H9 (cell line): ENCODE measurements around the gene ABCA10. TPM values are rescaled to one million over a fixed set of nuclear protein-coding genes. Genes with fewer than 3 reads are reported as not detected.

Experiments used
- DNase-seq: peaks from one replicate; pipeline ENCODE4 v3.0.0-alpha.2; 2017
- H2AFZ ChIP-seq: one replicate; pipeline ENCODE4 v1.6.1; 2013; ENCODE audit warnings: mild to moderate bottlenecking, low read length, control low read depth, moderate library complexity
- H2AK5ac ChIP-seq: 2 replicates; pipeline ENCODE4 v1.6.1; 2013; ENCODE audit warnings: low read length, control low read depth, mixed read lengths; ENCODE audit not compliant: insufficient read length
- H2BK120ac ChIP-seq: one replicate; pipeline ENCODE4 v1.6.1; 2013; ENCODE audit warnings: low read depth, mild to moderate bottlenecking, low read length, control low read depth, inconsistent platforms; ENCODE audit not compliant: poor library complexity, severe bottlenecking
- H2BK12ac ChIP-seq: 2 replicates; pipeline ENCODE4 v1.6.1; 2013; ENCODE audit warnings: low read length, control low read depth, mixed read lengths, low read depth; ENCODE audit not compliant: insufficient read length
- H2BK15ac ChIP-seq: 2 replicates; pipeline ENCODE4 v1.6.1; 2013; ENCODE audit warnings: low read depth, low read length, control low read depth
- H2BK20ac ChIP-seq: one replicate; pipeline ENCODE4 v1.6.1; 2013; ENCODE audit warnings: low read depth, mild to moderate bottlenecking, low read length, control low read depth, inconsistent platforms; ENCODE audit not compliant: poor library complexity, severe bottlenecking
- H2BK5ac ChIP-seq: 2 replicates; pipeline ENCODE4 v1.6.1; 2013; ENCODE audit warnings: low read length, control low read depth, mixed read lengths; ENCODE audit not compliant: insufficient read length
- H3K14ac ChIP-seq: 2 replicates; pipeline ENCODE4 v1.6.1; 2013; ENCODE audit warnings: low read length, control low read depth; ENCODE audit not compliant: insufficient read depth
- H3K18ac ChIP-seq: 2 replicates; pipeline ENCODE4 v1.6.1; 2013; ENCODE audit warnings: low read depth, mild to moderate bottlenecking, mixed read lengths, low read length, control low read depth; ENCODE audit not compliant: insufficient read length
- H3K23ac ChIP-seq: 2 replicates; pipeline ENCODE4 v1.6.1; 2013; ENCODE audit warnings: low read length, control low read depth, mixed read lengths, low read depth; ENCODE audit not compliant: insufficient read length
- H3K23me2 ChIP-seq: 2 replicates; pipeline ENCODE4 v1.6.1; 2013; ENCODE audit warnings: low read depth, mild to moderate bottlenecking, mixed read lengths, low read length, control low read depth; ENCODE audit not compliant: insufficient read length, poor library complexity, severe bottlenecking
- H3K27ac ChIP-seq: 2 replicates; pipeline ENCODE4 v1.5.1; 2013; ENCODE audit warnings: low read length, control low read depth, mixed read lengths, low read depth; ENCODE audit not compliant: insufficient read length
- H3K27me3 ChIP-seq: 2 replicates; pipeline ENCODE4 v1.6.1; 2013; ENCODE audit warnings: low read length, control low read depth, inconsistent platforms; ENCODE audit not compliant: insufficient read depth
- H3K4ac ChIP-seq: 2 replicates; pipeline ENCODE4 v1.6.1; 2013; ENCODE audit warnings: low read depth, mild to moderate bottlenecking, control low read depth, inconsistent platforms, low read length, moderate library complexity
- H3K4me1 ChIP-seq: 2 replicates; pipeline ENCODE4 v1.6.1; 2013; ENCODE audit warnings: low read length, control low read depth, inconsistent platforms; ENCODE audit not compliant: insufficient read depth
- H3K4me2 ChIP-seq: 2 replicates; pipeline ENCODE4 v1.6.1; 2013; ENCODE audit warnings: low read length, control low read depth, mixed read lengths; ENCODE audit not compliant: insufficient read length, insufficient read depth
- H3K56ac ChIP-seq: 2 replicates; pipeline ENCODE4 v1.6.1; 2013; ENCODE audit warnings: low read depth, mild to moderate bottlenecking, mixed read lengths, low read length, control low read depth; ENCODE audit not compliant: insufficient read length
- H3K79me1 ChIP-seq: 2 replicates; pipeline ENCODE4 v1.6.1; 2013; ENCODE audit warnings: low read depth, mild to moderate bottlenecking, moderate library complexity, low read length, control low read depth, inconsistent platforms; ENCODE audit not compliant: insufficient read depth, poor library complexity, severe bottlenecking
- H3K79me2 ChIP-seq: 2 replicates; pipeline ENCODE4 v1.6.1; 2013; ENCODE audit warnings: low read length, control low read depth, inconsistent platforms; ENCODE audit not compliant: insufficient read depth
- H3K9ac ChIP-seq: 2 replicates; pipeline ENCODE4 v1.6.1; 2013; ENCODE audit warnings: low read length, control low read depth, mixed read lengths; ENCODE audit not compliant: insufficient read length; ENCODE audit errors: extremely low read depth
- H3K9me3 ChIP-seq: one replicate; pipeline ENCODE4 v1.6.1; 2013; ENCODE audit warnings: low read depth, low read length, inconsistent platforms; ENCODE audit not compliant: control insufficient read depth
- H3T11ph ChIP-seq: one replicate; pipeline ENCODE4 v1.6.1; 2013; ENCODE audit warnings: mild to moderate bottlenecking, low read length, control low read depth, inconsistent platforms
- H4K20me1 ChIP-seq: one replicate; pipeline ENCODE4 v1.6.1; 2013; ENCODE audit not compliant: control insufficient read depth, insufficient read length, insufficient read depth
- H4K5ac ChIP-seq: 2 replicates; pipeline ENCODE4 v1.6.1; 2013; ENCODE audit warnings: low read depth, mild to moderate bottlenecking, mixed read lengths, low read length, control low read depth; ENCODE audit not compliant: insufficient read length
- H4K8ac ChIP-seq: replicated peaks from 2 replicates; pipeline ENCODE4 v1.6.1; 2013; ENCODE audit warnings: low read length, control low read depth, mixed read lengths, low read depth; ENCODE audit not compliant: insufficient read length
- H4K91ac ChIP-seq: 2 replicates; pipeline ENCODE4 v1.6.1; 2013; ENCODE audit warnings: low read depth, mild to moderate bottlenecking, moderate library complexity, mixed read lengths, low read length, control low read depth; ENCODE audit not compliant: insufficient read length
- H3K27ac Mint-ChIP-seq, 3 experiments: 2 replicates in 2 of 3; 3 replicates in 1 of 3; pipeline ENCODE4 v1.8.0; 2020 to 2021; ENCODE audit warnings: mixed read lengths in 3 of 3, mild to moderate bottlenecking in 1 of 3, moderate library complexity in 1 of 3
- H3K27me3 Mint-ChIP-seq: 2 replicates; pipeline ENCODE4 v1.8.0; 2021; ENCODE audit warnings: low read depth, mild to moderate bottlenecking, moderate library complexity, mixed read lengths
- H3K36me3 Mint-ChIP-seq, 3 experiments: 2 replicates in 2 of 3; 3 replicates in 1 of 3; pipeline ENCODE4 v1.8.0; 2020 to 2021; ENCODE audit warnings: low read depth in 3 of 3, mixed read lengths in 3 of 3; ENCODE audit not compliant: insufficient read depth in 1 of 3
- H3K4me1 Mint-ChIP-seq, 2 experiments: 2 replicates each; pipeline ENCODE4 v1.8.0; 2020; ENCODE audit warnings: mixed read lengths in 2 of 2
- H3K4me3 Mint-ChIP-seq, 2 experiments: 2 replicates in 1 of 2; 3 replicates in 1 of 2; pipeline ENCODE4 v1.8.0; 2020 to 2021; ENCODE audit warnings: mild to moderate bottlenecking in 2 of 2, mixed read lengths in 2 of 2, moderate library complexity in 1 of 2
- H3K9me3 Mint-ChIP-seq, 2 experiments: 2 replicates in 1 of 2; 3 replicates in 1 of 2; pipeline ENCODE4 v1.8.0; 2020; ENCODE audit warnings: mild to moderate bottlenecking in 2 of 2, mixed read lengths in 2 of 2, moderate library complexity in 1 of 2
- CTCF ChIP-seq: fragments of 200-600 bp; sonication (generic); conservative IDR thresholded peaks from 3 replicates; pipeline ENCODE4 v1.8.0; 2021; ENCODE audit warnings: antibody characterized with exemption, mild to moderate bottlenecking
- WGBS: extraction: QIAGEN DNeasy Blood & Tissue Kit; methylation state at CpG from one replicate; pipeline ENCODE4 v1.1.7; 2013; ENCODE audit warnings: missing lambda C conversion rate, low lambda C conversion rate, mixed read lengths; ENCODE audit not compliant: insufficient read length; ENCODE audit errors: extremely low coverage; 5-methylcytosine and 5-hydroxymethylcytosine counted together
- total RNA-seq: library from RNA; stranded (reverse); gene quantifications from 2 replicates; pipeline ENCODE4 v1.2.1, GENCODE V29; 2021

ABCA10 gene
- total RNA-seq, 1 experiment from 2014 or later = not detected

GRCh38 chr17:69236946-69237345, 8.3 kb upstream of the ABCA10 start:
- Histone ChIP-seq H3K27ac (no peak overlapping the region), H3K4ac (no peak overlapping the region), H4K91ac (no peak overlapping the region), H3K79me2 (no peaks in the 10 kb centered on the region), H3K14ac (no peak overlapping the region), H4K5ac (no peak overlapping the region), H3K9ac (no peak overlapping the region), H3K9me3 (no peaks in the 10 kb centered on the region), H4K8ac (no peak overlapping the region), H4K20me1 (no peaks in the 10 kb centered on the region), H2AFZ (no peak overlapping the region), H2BK15ac (no peak overlapping the region), H3K4me2 (no peak overlapping the region), H3K79me1 (no peaks in the 10 kb centered on the region), H2BK120ac (no peak overlapping the region), H3K56ac (no peak overlapping the region), H3K23ac (no peak overlapping the region), H3K27me3 (no peaks in the 10 kb centered on the region), H3K18ac (no peak overlapping the region), H3K23me2 (no peaks in the 10 kb centered on the region), H3T11ph (no peak overlapping the region), H2BK5ac (no peak overlapping the region), H3K4me1 (no peaks in the 10 kb centered on the region), H2BK12ac (no peak overlapping the region), H2AK5ac (no peak overlapping the region), H2BK20ac (no peak overlapping the region)
- Mint-ChIP-seq H3K36me3 (peaks cover 0 to 7% (median 0%) of the 10 kb centered on the region in 3 experiments; a peak in 1 of 7 replicates), H3K27me3 (no peaks in the 10 kb centered on the region), H3K4me1 (peaks cover 0 to 2% of the 10 kb centered on the region in 2 experiments; a peak in 2 of 4 replicates), H3K9me3 (peaks cover 4% of the 10 kb centered on the region in 2 experiments; a peak in 4 of 5 replicates), H3K4me3 (no peak overlapping the region), H3K27ac (no peak overlapping the region)
- DNase-seq = no peak
- TF ChIP-seq CTCF = no peak
- no CpG with 5 or more reads among the region's 3 CpGs for WGBS
